ENCODE measurements around the gene DPP6.
"Not testable (repeated sequence)": the region's sequence is repeated elsewhere in the genome, so short reads cannot be mapped to it uniquely, and the experiment has no call there.

The DPP6 gene

GRCh38 chr7:154092093-154092492 lies 39.9 kb downstream of the DPP6 start:
- not testable (repeated sequence) for H3K4me3 ChIP-seq (ENCODE audit: low read depth, low read length); H3K9ac ChIP-seq (ENCODE audit: low read depth, low read length); H3K9me3 ChIP-seq (ENCODE audit: control insufficient read depth, insufficient read depth, low read length); H3K27me3 ChIP-seq (ENCODE audit: control insufficient read depth, insufficient read depth, low read length); H3K4me1 ChIP-seq (ENCODE audit: control insufficient read depth, insufficient read depth, low read length); H3K36me3 ChIP-seq (ENCODE audit: control insufficient read depth, insufficient read depth, low read length)

- H3K36me3 ChIP-seq (ENCODE audit: control insufficient read depth, insufficient read depth, low read length); H3K9me3 ChIP-seq (ENCODE audit: control insufficient read depth, insufficient read depth, low read length); H3K4me3 ChIP-seq (ENCODE audit: low read depth, low read length); H3K9ac ChIP-seq (ENCODE audit: low read depth, low read length); H3K27me3 ChIP-seq (ENCODE audit: control insufficient read depth, insufficient read depth, low read length); H3K4me1 ChIP-seq (ENCODE audit: control insufficient read depth, insufficient read depth, low read length): not testable (repeated sequence)
Measured at GRCh38 chr7:154095201-154095600, 43.0 kb downstream of the DPP6 start.

GRCh38 chr7:154105063-154105462 lies 52.9 kb downstream of the DPP6 start:
- H3K4me1 ChIP-seq (ENCODE audit: control insufficient read depth, insufficient read depth, low read length); H3K27me3 ChIP-seq (ENCODE audit: control insufficient read depth, insufficient read depth, low read length); H3K4me3 ChIP-seq (ENCODE audit: low read depth, low read length); H3K9ac ChIP-seq (ENCODE audit: low read depth, low read length); H3K9me3 ChIP-seq (ENCODE audit: control insufficient read depth, insufficient read depth, low read length); H3K36me3 ChIP-seq (ENCODE audit: control insufficient read depth, insufficient read depth, low read length): not testable (repeated sequence)

GRCh38 chr7:154109615-154110014 lies 57.4 kb downstream of the DPP6 start:
- not testable (repeated sequence) for H3K9ac ChIP-seq (ENCODE audit: low read depth, low read length); H3K4me1 ChIP-seq (ENCODE audit: control insufficient read depth, insufficient read depth, low read length); H3K27me3 ChIP-seq (ENCODE audit: control insufficient read depth, insufficient read depth, low read length); H3K4me3 ChIP-seq (ENCODE audit: low read depth, low read length); H3K36me3 ChIP-seq (ENCODE audit: control insufficient read depth, insufficient read depth, low read length); H3K9me3 ChIP-seq (ENCODE audit: control insufficient read depth, insufficient read depth, low read length)

GRCh38 chr7:154113732-154114351 lies 61.6 kb downstream of the DPP6 start:
- not testable (repeated sequence) for H3K9me3 ChIP-seq (ENCODE audit: control insufficient read depth, insufficient read depth, low read length); H3K27me3 ChIP-seq (ENCODE audit: control insufficient read depth, insufficient read depth, low read length); H3K4me3 ChIP-seq (ENCODE audit: low read depth, low read length); H3K36me3 ChIP-seq (ENCODE audit: control insufficient read depth, insufficient read depth, low read length); H3K4me1 ChIP-seq (ENCODE audit: control insufficient read depth, insufficient read depth, low read length); H3K9ac ChIP-seq (ENCODE audit: low read depth, low read length)

- not testable (repeated sequence) for H3K4me3 ChIP-seq (ENCODE audit: low read depth, low read length); H3K4me1 ChIP-seq (ENCODE audit: control insufficient read depth, insufficient read depth, low read length); H3K27me3 ChIP-seq (ENCODE audit: control insufficient read depth, insufficient read depth, low read length); H3K36me3 ChIP-seq (ENCODE audit: control insufficient read depth, insufficient read depth, low read length); H3K9ac ChIP-seq (ENCODE audit: low read depth, low read length); H3K9me3 ChIP-seq (ENCODE audit: control insufficient read depth, insufficient read depth, low read length)
Measured at GRCh38 chr7:154117411-154118390, 65.5 kb downstream of the DPP6 start.

- not testable (repeated sequence) for H3K4me3 ChIP-seq (ENCODE audit: low read depth, low read length); H3K27me3 ChIP-seq (ENCODE audit: control insufficient read depth, insufficient read depth, low read length); H3K36me3 ChIP-seq (ENCODE audit: control insufficient read depth, insufficient read depth, low read length); H3K9me3 ChIP-seq (ENCODE audit: control insufficient read depth, insufficient read depth, low read length); H3K9ac ChIP-seq (ENCODE audit: low read depth, low read length); H3K4me1 ChIP-seq (ENCODE audit: control insufficient read depth, insufficient read depth, low read length)
Measured at GRCh38 chr7:154120825-154121224, 68.6 kb downstream of the DPP6 start.

- not testable (repeated sequence) for H3K4me1 ChIP-seq (ENCODE audit: control insufficient read depth, insufficient read depth, low read length); H3K27me3 ChIP-seq (ENCODE audit: control insufficient read depth, insufficient read depth, low read length); H3K9ac ChIP-seq (ENCODE audit: low read depth, low read length); H3K4me3 ChIP-seq (ENCODE audit: low read depth, low read length); H3K9me3 ChIP-seq (ENCODE audit: control insufficient read depth, insufficient read depth, low read length); H3K36me3 ChIP-seq (ENCODE audit: control insufficient read depth, insufficient read depth, low read length)
Measured at GRCh38 chr7:154122720-154123119, 70.5 kb downstream of the DPP6 start.

GRCh38 chr7:154123397-154123796 lies 71.2 kb downstream of the DPP6 start:
- H3K4me1 ChIP-seq (ENCODE audit: control insufficient read depth, insufficient read depth, low read length); H3K27me3 ChIP-seq (ENCODE audit: control insufficient read depth, insufficient read depth, low read length); H3K9me3 ChIP-seq (ENCODE audit: control insufficient read depth, insufficient read depth, low read length); H3K36me3 ChIP-seq (ENCODE audit: control insufficient read depth, insufficient read depth, low read length); H3K4me3 ChIP-seq (ENCODE audit: low read depth, low read length); H3K9ac ChIP-seq (ENCODE audit: low read depth, low read length): not testable (repeated sequence)

- H3K4me3 ChIP-seq (ENCODE audit: low read depth, low read length); H3K36me3 ChIP-seq (ENCODE audit: control insufficient read depth, insufficient read depth, low read length); H3K27me3 ChIP-seq (ENCODE audit: control insufficient read depth, insufficient read depth, low read length); H3K9me3 ChIP-seq (ENCODE audit: control insufficient read depth, insufficient read depth, low read length); H3K4me1 ChIP-seq (ENCODE audit: control insufficient read depth, insufficient read depth, low read length); H3K9ac ChIP-seq (ENCODE audit: low read depth, low read length): not testable (repeated sequence)
Measured at GRCh38 chr7:154129142-154129541, 76.9 kb downstream of the DPP6 start.

GRCh38 chr7:154132617-154133016 lies 80.4 kb downstream of the DPP6 start:
- H3K4me1 ChIP-seq (ENCODE audit: control insufficient read depth, insufficient read depth, low read length); H3K9me3 ChIP-seq (ENCODE audit: control insufficient read depth, insufficient read depth, low read length); H3K9ac ChIP-seq (ENCODE audit: low read depth, low read length); H3K36me3 ChIP-seq (ENCODE audit: control insufficient read depth, insufficient read depth, low read length); H3K4me3 ChIP-seq (ENCODE audit: low read depth, low read length); H3K27me3 ChIP-seq (ENCODE audit: control insufficient read depth, insufficient read depth, low read length): not testable (repeated sequence)

GRCh38 chr7:154133703-154134277 lies 81.6 kb downstream of the DPP6 start:
- not testable (repeated sequence) for H3K4me3 ChIP-seq (ENCODE audit: low read depth, low read length); H3K4me1 ChIP-seq (ENCODE audit: control insufficient read depth, insufficient read depth, low read length); H3K9ac ChIP-seq (ENCODE audit: low read depth, low read length); H3K9me3 ChIP-seq (ENCODE audit: control insufficient read depth, insufficient read depth, low read length); H3K27me3 ChIP-seq (ENCODE audit: control insufficient read depth, insufficient read depth, low read length); H3K36me3 ChIP-seq (ENCODE audit: control insufficient read depth, insufficient read depth, low read length)
